T-helper 2 cell treated with Interferon-gamma antibody and Interleukin-4, amounts not matched to agents 100 ng/mL and 5 ng/mL, for 36 hours (primary cell): ENCODE data around the gene HLA-F. TPM values are rescaled to one million over a fixed set of nuclear protein-coding genes. Genes with fewer than 3 reads are reported as not detected.

Experiments used
- intact Hi-C: fragments of 100-400 bp; cut with micrococcal nuclease; formaldehyde crosslinking; loops from one replicate; pipeline ENCODE4 v1.15.1; 2023
- total RNA-seq: library from RNA; stranded (reverse); gene quantifications from 2 replicates; pipeline ENCODE4 v1.2.3, GENCODE V29; 2022

Gene HLA-F
- total RNA-seq, 1 donor from 2014 or later: 285 TPM

DNA sequence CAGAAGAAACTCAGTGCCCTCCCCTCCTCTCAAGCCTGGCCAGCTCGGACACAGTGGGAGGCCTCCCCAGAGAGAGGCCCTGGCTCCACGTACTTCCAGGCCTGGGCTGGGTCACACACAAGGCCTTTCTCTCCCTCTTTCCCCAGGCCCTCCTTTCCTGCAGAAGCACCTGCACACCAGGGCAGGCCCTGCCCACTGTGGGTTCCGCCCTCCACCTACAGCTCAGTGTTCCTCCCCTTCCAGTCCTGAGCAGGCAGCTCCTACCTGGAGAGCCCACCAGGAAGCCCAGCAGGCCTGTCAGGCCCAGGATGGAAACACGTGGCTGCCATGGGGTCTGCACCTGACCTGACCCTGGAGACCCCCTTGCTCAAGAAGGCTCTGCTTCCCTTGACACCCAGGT is 18.9 kb downstream of the HLA-F start:
- intact Hi-C loops: no loop called here

DNA sequence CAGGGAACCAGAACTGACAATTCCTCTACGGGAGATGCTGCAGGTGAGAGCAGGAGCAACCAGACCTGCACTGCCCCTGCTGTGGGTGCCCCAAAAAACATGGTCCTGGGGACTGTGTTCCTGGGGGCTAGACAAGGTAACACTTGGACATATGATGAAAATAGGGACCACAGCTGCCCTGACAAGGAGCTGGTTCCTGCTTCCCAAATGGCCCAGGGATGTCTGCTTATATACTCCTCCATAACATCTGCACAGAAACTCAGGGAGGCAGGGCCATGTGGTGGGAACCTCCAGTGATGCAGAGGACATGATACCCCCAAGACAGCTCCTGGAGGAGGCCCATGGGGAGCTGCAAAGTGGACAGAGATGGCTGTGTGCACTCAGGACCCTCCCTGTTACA is 19.8 kb downstream of the HLA-F start:
- intact Hi-C loops: no loop called here

DNA sequence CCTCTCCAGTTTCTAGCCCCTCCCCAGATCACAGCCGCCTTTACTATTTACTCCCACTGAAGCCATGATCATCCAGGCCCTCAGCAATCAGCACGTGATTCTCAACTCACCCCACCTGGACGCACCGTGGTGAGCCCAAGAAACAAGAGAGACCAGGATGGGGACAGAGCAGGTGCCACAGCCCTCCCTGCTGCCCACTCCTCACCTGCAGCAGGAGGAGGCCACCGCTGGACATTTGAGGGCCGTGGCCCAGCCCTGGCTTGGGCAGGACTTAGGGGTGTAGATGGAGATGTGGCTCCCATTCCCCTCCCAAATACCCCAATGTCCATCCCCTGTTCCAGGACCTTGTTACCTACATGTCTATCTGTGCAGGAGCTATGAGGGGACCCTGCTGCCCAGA is 20.3 kb downstream of the HLA-F start:
- intact Hi-C loops: no loop called here

DNA sequence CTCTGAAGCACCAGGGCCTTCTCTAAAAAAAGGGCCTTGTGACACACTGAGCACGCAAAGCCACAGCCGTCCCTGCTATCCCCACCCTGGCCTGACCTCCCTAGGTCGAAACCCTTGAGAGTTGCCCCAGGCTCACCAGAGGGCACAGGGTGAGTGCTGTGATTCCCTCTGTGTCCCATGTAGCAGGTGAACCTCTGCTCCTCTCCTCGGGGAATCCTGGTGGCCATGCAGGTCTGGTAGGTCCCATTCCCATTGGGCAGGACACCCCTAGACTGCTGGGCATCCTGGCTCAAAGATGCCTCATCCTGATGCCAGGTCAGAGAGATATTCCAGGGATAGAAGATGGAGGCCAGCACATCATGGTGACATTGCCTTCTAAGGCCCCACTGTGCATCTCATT is 20.9 kb downstream of the HLA-F start:
- intact Hi-C loops: no loop called here

DNA sequence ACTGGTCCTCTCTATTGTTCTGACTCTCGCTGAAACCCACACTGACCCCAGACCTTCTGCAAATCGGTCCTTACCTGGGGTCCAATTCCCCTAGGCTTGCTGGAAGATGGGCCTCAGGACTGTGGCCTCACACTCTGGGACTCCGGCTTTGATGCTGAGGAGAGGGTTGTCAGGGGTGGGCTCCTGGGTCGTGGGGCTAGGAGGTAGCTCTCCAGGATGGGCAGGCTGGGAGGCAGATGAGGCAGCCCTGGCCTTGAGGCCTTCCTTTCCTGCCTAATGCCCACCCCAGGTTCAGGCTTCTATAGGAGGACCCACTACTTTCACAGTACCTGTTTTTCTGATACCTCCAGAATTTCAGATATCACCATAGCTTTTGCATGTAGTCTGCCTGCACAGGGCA is 21.4 kb downstream of the HLA-F start:
- intact Hi-C loops: no loop called here

DNA sequence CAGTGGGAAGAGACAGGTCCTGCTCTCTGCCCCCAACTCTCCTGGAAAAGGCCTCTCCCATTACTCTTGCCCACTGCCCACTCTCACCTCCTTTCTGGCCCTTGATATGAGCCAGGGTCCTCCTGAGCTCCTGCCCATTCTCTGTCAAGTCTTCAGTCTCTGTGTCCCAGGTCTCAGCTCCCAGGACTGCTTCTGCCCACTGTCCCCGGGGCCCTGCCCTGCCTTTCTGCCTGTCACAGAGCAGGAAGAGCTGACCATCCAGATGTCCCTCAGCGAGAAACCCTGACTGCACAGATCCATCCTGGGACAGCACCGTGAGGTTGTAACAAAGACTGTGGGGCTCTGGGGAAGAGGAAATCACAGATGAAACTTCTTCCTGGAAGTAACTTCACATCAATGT is 22.2 kb downstream of the HLA-F start:
- intact Hi-C loops: no loop called here

DNA sequence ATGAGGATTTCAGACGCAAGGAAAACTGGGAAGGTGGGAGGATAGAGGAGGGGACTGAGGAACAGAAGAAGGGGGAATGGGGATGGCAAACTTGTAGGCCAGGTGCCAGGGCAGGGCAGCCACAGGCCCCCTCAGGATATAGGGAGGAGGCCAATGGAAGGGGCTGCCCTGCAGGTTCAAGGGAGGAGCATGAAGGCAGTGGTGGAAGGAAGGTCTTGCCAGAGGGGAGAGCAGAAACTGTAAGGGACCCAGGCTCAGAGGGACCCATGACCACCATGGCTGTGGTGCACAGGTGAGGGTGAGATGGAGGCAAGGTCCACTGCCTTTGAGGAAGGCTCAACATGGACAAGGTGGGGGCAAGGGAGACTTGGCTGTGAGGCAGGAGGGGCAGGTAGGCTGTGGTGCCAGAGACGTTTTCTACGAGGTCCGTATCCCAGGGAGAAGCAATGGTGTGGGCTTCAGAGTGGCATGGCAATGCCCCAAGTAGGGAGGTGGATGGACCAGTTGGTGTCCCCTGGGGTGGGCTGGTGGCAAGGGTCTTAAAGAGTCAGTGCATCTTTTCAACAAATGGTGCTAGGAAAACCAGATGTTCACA is 22.7 kb downstream of the HLA-F start:
- intact Hi-C loops: no loop called here

DNA sequence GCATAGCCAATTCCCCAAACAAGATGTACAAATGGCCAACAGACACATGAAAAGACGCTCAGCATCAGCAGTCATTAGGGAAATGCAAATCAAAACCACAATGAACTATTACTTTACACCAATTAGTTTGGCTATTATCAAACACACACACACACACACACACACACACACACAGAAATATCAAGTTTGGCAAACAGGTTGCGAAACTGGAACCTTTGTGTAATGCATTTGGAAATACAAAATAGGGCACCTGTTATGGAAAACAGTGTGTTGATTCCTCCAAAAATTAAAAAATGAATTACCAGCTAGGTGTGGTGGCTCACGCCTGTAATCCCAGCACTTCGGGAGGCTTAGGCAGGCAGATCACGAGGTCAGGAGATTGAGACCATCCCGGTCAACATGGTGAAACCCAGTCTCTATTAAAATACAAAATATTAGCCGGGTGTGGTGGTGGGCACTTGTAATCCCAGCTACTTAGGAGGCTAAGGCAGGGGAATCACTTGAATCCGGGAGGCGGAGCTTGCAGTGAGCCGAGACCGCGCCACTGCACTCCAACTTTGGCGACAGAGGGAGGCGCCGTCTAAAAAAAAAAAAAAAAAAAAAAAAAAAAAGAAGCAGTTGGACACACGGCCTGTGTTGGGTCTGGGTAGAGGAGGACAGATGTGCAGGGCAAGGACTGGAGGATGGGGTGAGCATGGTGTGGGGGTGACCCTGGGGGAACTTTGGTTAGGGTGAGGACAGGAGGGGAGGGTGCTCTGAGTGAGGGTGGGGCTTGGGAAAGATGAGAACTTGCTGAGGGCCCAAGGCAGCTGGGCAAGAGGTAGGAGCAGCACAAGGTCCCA is 23.8 kb downstream of the HLA-F start:
- intact Hi-C loops: no loop called here

DNA sequence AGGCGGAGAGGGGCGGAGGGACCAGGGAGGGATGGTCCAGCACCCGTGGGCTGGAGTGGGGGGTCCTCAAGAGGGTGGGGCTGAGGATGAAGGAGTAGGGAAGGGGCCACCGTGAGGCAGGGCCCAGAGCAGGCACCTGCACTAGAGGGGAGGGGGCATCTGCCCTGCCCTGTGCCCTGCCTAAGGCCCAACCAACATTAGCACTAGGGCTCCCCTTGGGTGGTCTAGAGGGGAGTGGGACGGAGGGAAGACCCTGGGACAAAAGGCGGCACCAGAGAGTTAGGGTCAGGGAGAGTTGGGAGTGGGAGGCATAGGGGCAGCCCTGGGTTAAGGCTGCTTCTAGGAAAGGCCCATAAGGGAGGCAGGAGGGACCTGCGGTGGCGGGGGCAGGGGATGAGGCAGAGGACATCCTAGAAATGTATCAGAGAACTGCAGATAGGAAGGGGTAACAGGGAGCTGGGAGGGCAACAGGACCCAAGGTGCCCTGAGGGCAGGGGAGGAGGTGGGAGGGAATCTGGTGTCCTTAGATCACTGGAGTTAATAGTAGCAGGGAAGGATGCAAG is 24.5 kb downstream of the HLA-F start:
- intact Hi-C loops: no loop called here

DNA sequence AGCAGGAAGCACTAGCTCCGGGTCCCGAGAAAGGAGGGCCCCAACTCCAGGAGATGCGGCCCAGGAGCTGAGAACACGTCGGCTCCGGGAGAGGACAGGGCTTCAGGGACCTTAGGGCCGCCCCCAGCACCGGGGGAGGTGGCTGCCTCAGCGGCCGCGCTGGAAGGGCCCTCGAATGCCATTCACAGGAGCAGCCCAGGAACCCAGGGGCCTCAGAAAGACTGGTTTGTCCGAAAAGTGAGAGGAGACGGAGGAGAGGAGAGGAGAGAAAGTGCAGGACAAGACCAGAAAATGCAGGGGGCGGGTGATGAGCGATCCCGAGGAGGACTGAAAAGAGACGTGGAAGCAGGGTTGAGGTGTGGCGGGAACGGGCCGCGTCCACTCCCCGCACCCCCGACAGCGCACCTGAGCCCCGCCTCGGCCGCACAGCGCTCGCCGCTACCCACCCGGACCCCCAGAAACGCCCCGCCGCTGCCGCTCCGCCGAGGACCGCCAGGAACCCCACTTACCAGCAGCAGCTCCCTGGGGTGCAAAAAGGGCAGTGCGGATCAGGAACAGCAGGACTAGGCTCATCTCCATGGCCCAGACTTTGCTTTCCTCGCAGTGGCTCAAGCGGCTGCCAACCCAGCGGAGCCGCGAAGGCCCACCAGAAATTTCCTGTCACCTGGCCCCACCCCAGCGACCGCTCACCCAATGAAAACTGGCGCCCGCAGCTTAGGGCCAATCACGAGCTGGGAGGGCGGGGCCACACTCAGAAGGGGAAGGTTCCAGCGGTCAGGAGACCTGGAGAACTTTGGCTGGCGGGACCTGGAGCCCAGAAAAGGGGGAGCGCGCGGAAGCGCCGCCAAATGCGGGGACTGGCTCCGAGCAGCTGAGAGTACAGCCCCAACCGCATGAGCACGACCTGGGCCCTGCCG is 25.4 kb downstream of the HLA-F start:
- intact Hi-C loops: loop anchor here (1.0 kb wide), 2 partner anchors 40 to 98 kb away; no protein-coding TSS in a partner anchor

DNA sequence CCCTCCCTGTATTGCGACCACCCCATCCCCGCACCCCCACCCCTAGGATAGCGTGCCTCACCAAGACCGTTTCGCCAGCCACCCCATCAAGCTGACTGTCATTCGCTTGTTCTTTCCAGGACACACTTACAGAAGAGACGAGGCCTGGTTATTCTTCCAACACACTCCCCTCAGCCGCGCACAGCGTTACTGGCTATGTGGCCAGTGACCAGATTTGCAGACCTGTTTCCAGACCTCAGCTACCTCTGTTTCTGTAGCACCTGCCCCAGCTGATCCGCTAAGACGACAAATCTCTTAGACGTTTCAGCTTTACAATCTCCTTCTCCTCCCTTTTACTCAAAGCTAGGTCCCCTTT is 26.1 kb downstream of the HLA-F start:
- intact Hi-C loops: loop anchor here (1.0 kb wide), 2 partner anchors 41 to 99 kb away; no protein-coding TSS in a partner anchor

DNA sequence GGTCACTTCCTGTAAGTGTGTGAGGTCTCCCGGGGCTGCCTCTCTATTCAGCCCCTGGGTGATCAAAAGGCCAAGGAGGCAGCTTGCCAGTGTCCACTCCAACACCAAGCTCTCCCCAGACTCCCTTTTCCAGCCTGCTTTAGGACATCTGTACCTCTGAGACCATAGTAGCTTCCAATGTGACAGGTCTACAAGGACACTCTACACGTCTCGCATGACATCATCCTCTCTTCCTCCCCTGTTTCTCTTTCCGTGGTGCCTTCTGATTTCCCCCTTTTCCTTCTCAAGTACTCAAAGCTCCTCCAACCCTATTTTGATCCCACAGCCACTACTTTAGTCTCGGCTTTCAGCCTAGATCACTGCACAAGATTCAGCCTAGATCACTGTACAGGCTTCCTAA is 26.4 kb downstream of the HLA-F start:
- intact Hi-C loops: loop anchor here (1.0 to 5.0 kb wide), 3 partner anchors 41 to 99 kb away; no protein-coding TSS in a partner anchor

DNA sequence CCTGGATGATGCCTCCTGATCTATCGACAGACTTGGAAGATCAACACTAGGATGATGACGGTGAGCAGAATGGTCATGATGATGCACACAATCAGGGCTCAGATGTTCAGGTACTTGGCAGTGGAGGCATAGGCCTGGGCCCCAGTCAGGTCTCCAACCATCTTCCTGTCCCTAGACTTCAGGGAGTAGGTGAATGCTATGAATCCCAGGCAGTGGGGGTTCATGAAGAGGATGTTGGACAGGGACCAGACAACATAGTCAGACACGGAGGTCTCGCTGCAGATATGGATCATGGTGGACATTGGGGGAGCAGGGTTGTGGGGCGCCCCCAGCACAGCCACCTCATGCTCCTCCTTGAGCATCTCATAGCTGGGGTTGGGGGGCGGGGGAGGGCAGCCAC is 27.5 kb downstream of the HLA-F start:
- intact Hi-C loops: loop anchor here (5.0 kb wide), 1 partner anchor 87 kb away; no protein-coding TSS in a partner anchor

DNA sequence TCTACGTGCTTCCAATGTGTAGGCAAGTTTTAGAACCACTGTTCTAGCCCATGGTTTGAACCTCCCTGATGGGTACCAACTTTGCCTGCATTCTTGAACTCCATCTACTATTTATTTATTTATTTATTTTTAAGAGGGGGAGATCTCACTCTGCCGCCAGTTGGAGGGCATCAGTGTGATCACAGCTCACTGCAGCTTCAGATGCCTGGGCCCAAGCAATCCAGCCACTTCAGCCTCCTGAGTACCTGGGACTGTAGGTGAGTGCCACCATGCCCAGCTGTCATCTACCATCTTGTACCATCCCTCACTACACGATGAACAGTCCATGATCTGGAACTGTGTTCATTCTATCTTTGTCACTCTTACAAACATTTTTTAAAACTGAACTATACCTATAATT is 28.2 kb downstream of the HLA-F start:
- intact Hi-C loops: loop anchor here (5.0 kb wide), 1 partner anchor 86 kb away; no protein-coding TSS in a partner anchor

DNA sequence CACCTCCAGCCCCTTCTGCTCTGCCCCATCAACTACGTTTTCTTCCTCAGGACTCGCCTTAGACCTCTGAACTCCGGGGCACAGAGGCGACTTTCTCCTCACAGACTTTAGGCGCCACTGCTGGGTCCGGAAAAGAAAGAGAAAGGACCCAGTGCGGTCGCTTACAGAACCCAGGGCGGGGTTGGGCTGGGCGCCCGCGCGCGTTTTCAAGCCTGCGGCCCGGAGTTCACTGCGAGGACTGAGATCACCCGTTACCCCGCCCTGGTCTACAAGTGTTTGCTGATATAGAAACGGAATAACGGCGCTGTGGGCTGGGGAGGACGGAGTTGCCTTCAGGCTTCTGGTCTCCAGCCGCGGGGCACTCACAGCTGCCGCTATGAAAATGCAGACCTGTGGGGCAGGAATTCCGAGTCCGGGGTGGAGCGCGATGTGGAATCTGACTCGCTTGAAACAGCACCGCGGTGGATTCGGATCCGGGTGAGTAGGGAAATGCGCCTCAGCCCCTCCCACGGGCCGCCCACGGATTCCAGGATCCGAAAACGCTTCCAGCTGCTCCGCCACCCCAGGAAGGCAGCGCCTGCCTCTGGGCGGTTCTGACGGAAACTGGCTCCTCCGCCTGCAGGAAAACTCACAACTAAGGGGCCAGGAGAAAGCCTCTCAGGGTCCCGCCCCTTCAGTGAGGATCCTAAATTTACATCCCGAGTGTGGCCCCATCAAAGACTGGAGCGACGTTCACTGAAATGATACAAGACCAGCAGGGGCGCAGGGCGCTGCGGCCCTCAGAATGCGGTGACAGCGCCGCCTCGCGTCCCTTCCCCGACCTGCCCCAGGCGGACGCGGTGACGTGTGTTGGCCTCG is 29.4 kb downstream of the HLA-F start:
- intact Hi-C loops: loop anchor here (1.0 to 5.0 kb wide), 6 partner anchors 14 to 102 kb away; no protein-coding TSS in a partner anchor

DNA sequence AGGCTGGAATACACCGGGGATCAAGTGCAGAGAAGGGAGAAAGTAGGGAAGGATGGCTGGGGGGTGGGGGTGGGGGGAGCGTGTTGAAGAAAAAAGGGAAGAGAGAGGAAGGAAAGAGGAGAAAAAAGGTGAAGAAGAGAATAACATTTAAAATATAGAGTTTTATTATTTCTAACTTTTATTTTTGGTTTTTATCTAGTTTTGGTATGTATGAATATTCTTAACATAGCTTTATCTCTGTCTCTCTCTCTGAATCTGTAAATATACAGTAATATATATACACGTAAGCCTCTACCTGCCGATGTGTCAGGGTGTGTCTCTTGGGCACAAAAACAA is 30.0 kb downstream of the HLA-F start:
- intact Hi-C loops: loop anchor here (1.0 to 5.0 kb wide), 6 partner anchors 15 to 103 kb away; no protein-coding TSS in a partner anchor

DNA sequence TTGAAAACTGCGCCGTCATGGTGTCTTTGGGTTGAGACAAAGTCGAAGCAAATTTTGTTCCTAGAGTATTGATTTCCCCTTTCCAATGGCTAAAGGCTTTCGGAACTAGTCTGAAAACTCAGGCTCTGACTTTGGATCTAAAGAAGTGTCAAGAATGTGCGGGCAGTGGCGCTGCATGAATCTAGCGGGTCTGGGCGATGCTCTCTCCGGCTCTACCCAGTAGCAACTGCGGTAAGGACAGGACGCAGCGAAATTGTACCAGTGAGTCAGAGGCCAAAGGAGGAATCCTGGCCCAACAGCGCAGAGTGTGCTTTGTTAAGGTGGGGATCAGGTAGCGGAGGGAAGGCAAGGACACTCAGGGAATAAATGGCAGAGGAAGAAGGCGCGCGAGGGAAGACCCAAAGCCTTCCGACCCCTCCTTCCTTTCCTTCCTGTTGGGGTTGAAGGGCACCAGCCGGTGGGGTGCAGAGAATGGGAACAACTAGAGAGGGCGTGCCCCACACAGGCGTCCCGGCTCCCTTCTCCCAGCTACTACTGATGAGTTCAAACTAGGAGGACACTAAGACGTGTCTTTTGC is 32.1 kb downstream of the HLA-F start:
- intact Hi-C loops: no loop called here

DNA sequence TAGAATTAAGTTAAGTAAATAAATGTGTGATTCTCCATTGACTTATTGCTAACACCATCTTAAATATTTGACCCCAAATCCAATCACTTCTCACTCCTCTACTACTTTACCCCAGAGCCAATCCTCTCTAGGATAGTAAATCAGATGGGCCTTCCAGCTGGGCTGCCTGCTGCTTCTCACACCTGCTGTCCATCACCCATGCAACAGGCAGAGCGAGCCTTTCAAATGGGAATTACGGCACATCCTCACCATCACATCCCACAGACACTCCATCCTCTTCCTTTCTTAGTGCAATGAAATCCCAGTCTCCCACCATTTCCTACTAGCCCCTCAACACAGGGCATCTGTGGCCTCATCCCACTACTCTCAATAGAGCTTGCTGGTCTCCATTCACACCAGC is 34.0 kb downstream of the HLA-F start:
- intact Hi-C loops: no loop called here

DNA sequence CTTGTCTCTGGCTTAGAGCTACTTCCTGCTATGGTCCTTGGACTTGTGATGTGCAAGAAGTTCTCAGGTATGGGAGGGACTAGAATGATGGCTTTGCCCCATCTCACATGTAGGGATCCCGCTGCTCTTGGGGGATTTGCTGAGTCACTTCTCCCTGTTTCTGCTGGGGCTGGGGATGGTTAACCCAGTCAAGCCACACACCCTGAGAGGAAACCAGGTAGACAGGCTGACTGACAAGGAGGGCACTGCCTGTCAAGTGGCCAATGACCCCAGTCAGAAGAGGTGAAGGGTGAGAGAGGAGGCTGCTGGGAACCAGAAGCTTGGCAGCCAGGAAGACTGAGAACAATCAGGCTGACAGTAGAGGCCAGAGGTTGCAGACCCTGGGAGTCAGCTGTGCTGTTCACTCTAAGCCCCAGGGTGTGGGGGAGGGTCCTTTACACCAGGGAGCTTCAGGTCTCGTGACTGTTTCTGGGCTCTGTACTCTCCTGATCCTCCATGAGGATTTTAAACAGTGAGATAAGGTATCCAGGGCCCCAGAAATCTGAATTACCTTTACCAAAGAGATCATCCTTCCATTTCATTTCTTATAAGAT is 34.6 kb downstream of the HLA-F start:
- intact Hi-C loops: no loop called here

DNA sequence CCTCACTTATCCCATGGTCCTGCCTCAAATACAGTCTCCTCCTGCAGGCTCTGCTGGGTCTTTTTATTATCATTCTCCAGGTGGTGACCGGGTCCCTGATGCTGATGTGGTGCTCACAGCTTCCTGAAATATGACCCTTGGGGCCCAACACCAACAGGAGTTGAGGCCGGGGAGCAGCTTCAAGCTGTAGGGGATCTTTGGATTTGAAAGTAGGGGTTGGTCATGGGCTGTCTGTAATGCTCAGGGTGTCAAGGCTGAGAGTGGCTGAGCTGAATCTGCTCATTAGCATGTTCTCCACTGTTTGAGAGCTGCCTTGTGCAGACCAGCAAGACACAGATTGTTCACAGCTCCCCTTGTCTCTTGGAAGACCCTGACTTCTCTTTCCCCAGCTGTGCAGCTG is 35.5 kb downstream of the HLA-F start:
- intact Hi-C loops: no loop called here
